Measurements from ENCODE around the gene LRRC1. TPM values are rescaled to one million over a fixed set of nuclear protein-coding genes. Genes with fewer than 3 reads are reported as not detected.

LRRC1 gene
- total and polyA plus RNA-seq, 2 of the 8 experiments (the other 6 are each of a cell fraction or from before 2014, with no cell fraction given) = 6.7 to 15.9 TPM

DNA sequence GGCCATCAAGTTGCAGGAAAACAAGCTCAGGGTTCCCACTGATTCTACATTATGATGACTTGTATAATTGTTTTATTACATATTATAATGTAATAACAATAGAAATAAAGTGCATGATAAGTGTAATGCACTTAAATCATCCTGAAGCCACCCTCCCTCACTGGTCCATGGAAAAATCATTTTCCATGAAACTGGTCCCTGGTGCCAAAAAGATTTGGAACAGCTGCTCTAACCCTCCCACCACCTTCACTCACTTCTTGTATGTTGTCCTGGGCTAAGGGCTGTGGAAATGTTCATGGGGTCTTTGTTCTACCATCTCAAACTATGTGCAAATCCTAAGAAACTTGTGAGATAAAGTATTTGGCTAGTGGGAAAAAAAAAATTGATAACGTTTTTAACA lies 133.8 kb downstream of the LRRC1 start:
- Histone ChIP-seq H2BK12ac (ENCODE audit: low read depth, low read length) (no peak overlapping the region), H2AFZ (ENCODE audit: low read length) (no peak overlapping the region), H3K23ac (ENCODE audit: insufficient read length) (no peak overlapping the region), H2BK120ac (replicated peaks; ENCODE audit: low read depth, low read length) (no peak overlapping the region), H3K56ac (replicated peaks; ENCODE audit: insufficient read length, low read depth, low read length) (no peak overlapping the region), H3K9ac (replicated peaks in 1 of 4; ENCODE audit: extremely low read depth in 1 of 4, low read depth in 3 of 4, low read length in 3 of 4) (no peak overlapping the region), H3K27ac (ENCODE audit: low read depth, low read length) (no peak overlapping the region), H3K4ac (replicated peaks; ENCODE audit: insufficient read length, low read depth, low read length) (no peak overlapping the region), H3K18ac (ENCODE audit: extremely low read depth, low read length) (no peak overlapping the region), H3K23me2 (ENCODE audit: low read depth, low read length) (no peaks in the 10 kb centered on the region), H2BK15ac (ENCODE audit: low read length) (no peak overlapping the region), H3K9me3 (ENCODE audit: insufficient read depth in 2 of 2, low read depth in 1 of 2, low read length in 1 of 2) (peaks cover 3 to 8% of the 10 kb centered on the region in 2 experiments; a peak in 2 of 4 replicates), H2AK5ac (ENCODE audit: low read depth, low read length) (no peak overlapping the region), H2BK5ac (ENCODE audit: low read depth, low read length) (no peak overlapping the region), H4K5ac (ENCODE audit: insufficient read length, low read depth, low read length) (no peak overlapping the region), H2BK20ac (ENCODE audit: low read length) (no peak overlapping the region), H4K8ac (ENCODE audit: extremely low read depth, insufficient read depth, low read length) (no peak overlapping the region), H3K79me1 (ENCODE audit: low read depth, low read length) (no peaks in the 10 kb centered on the region), H4K91ac (replicated peaks; ENCODE audit: insufficient read length, low read length) (no peak overlapping the region), H3K79me2 (ENCODE audit: control insufficient read depth in 1 of 2, insufficient read depth in 2 of 2, low read length in 2 of 2) (no peaks in the 10 kb centered on the region), H3K36me3 (ENCODE audit: control insufficient read depth in 2 of 4, insufficient read depth in 4 of 4, low read length in 3 of 4) (no peaks in the 10 kb centered on the region; a peak in 1 of 8 replicates), H3K4me2 (ENCODE audit: insufficient read depth in 1 of 2, low read depth in 2 of 2, low read length in 2 of 2) (no peak overlapping the region), H3K14ac (ENCODE audit: insufficient read length) (no peak overlapping the region), H3K4me1 (replicated peaks in 1 of 4; ENCODE audit: control insufficient read depth in 3 of 4, insufficient read depth in 4 of 4, low read length in 3 of 4) (no peaks in the 10 kb centered on the region), H4K20me1 (replicated peaks in 1 of 2; ENCODE audit: control insufficient read depth in 1 of 2, insufficient read depth in 2 of 2, low read length in 2 of 2) (no peaks in the 10 kb centered on the region), H3K4me3 (ENCODE audit: extremely low read depth in 1 of 4, insufficient read depth in 2 of 4, low read depth in 3 of 4, low read length in 4 of 4) (no peak overlapping the region), H3K27me3 (replicated peaks in 1 of 4; ENCODE audit: control insufficient read depth in 3 of 4, extremely low read depth in 1 of 4, insufficient read depth in 3 of 4, low read length in 3 of 4) (no peaks in the 10 kb centered on the region)
- ChIA-PET POLR2A (ENCODE audit: partially characterized antibody) (interaction anchor here (0.6 kb wide), 1 partner anchor 200 kb away, joined by 5 read pairs; no protein-coding TSS in a partner anchor), CTCF (ENCODE audit: partially characterized antibody) (interaction anchor here (2.1 kb wide), 1 partner anchor 28 kb away, joined by 6 read pairs; no protein-coding TSS in a partner anchor)
- no peak for FAIRE-seq
- 84% methylated on average over 1 of the region's 1 CpG; no CpG with 5 or more reads in 1 of the 2 experiments for WGBS, 2 experiments (ENCODE audit: extremely low coverage in 1 of 2, insufficient coverage in 1 of 2, insufficient read length in 1 of 2, insufficient replicate concordance in 2 of 2, low coverage in 1 of 2, low lambda C conversion rate in 2 of 2, missing lambda C conversion rate in 1 of 2)
- no peak for DNase-seq (ENCODE audit: low read depth in 1 of 2, low spot score in 2 of 2)
- TF ChIP-seq CREB1 (IDR thresholded peaks at IDR 0.05) (no peak), TAF7 (optimal IDR thresholded peaks at IDR 0.05; ENCODE audit: borderline replicate concordance, low read depth, low read length) (no peak), TEAD4 (IDR thresholded peaks at IDR 0.05; ENCODE audit: low read depth, low read length) (no peak), SRF (IDR thresholded peaks at IDR 0.05; ENCODE audit: low read depth, low read length) (no peak), JUND (IDR thresholded peaks at IDR 0.05; ENCODE audit: low read length) (no peak), RFX5 (IDR thresholded peaks at IDR 0.05; ENCODE audit: borderline replicate concordance, low read depth, low read length) (no peak)
- TF ChIP-seq, protein P1, sequence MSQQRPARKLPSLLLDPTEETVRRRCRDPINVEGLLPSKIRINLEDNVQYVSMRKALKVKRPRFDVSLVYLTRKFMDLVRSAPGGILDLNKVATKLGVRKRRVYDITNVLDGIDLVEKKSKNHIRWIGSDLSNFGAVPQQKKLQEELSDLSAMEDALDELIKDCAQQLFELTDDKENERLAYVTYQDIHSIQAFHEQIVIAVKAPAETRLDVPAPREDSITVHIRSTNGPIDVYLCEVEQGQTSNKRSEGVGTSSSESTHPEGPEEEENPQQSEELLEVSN (IDR thresholded peaks at IDR 0.05) = no peak
